Mesenchymal stem cell (in vitro differentiated cells and primary cell): Measurements from ENCODE around the gene ELMO3.

ENCODE experiments used
- DNase-seq: peaks from one replicate; pipeline ENCODE4 v3.0.0-alpha.2; 2013
- H2AFZ ChIP-seq: one replicate; pipeline ENCODE4 v1.6.1; 2013; ENCODE audit warnings: low read depth, mild to moderate bottlenecking, control low read depth, inconsistent platforms, low read length, moderate library complexity
- H2AK5ac ChIP-seq: 2 replicates; pipeline ENCODE4 v1.6.1; 2013; ENCODE audit warnings: low read length, moderate library complexity, mild to moderate bottlenecking, inconsistent platforms; ENCODE audit not compliant: severe bottlenecking
- H2BK120ac ChIP-seq: one replicate; pipeline ENCODE4 v1.6.1; 2013; ENCODE audit warnings: low read depth, mild to moderate bottlenecking, inconsistent platforms, low read length, moderate library complexity
- H2BK12ac ChIP-seq, 2 experiments: one replicate each; pipeline ENCODE4 v1.6.1; 2013; ENCODE audit warnings: inconsistent platforms in 2 of 2, low read length in 2 of 2, mild to moderate bottlenecking in 2 of 2, moderate library complexity in 2 of 2, control low read depth in 1 of 2
- H2BK15ac ChIP-seq: one replicate; pipeline ENCODE4 v1.6.1; 2013; ENCODE audit warnings: mild to moderate bottlenecking, low read depth, inconsistent platforms; ENCODE audit not compliant: poor library complexity, severe bottlenecking
- H2BK5ac ChIP-seq: 2 replicates; pipeline ENCODE4 v1.6.1; 2013; ENCODE audit warnings: low read depth, mild to moderate bottlenecking, low read length, control low read depth, inconsistent platforms; ENCODE audit not compliant: poor library complexity, severe bottlenecking
- H3K14ac ChIP-seq, 2 experiments: one replicate each; pipeline ENCODE4 v1.6.1; 2013; ENCODE audit warnings: inconsistent platforms in 2 of 2, low read length in 2 of 2, control low read depth in 1 of 2, mild to moderate bottlenecking in 1 of 2, moderate library complexity in 1 of 2
- H3K18ac ChIP-seq, 2 experiments: one replicate each; pipeline ENCODE4 v1.6.1; 2013; ENCODE audit warnings: inconsistent platforms in 2 of 2, low read length in 2 of 2, control low read depth in 1 of 2, low read depth in 1 of 2, mild to moderate bottlenecking in 1 of 2
- H3K23ac ChIP-seq, 2 experiments: one replicate each; pipeline ENCODE4 v1.6.1; 2013; ENCODE audit warnings: inconsistent platforms in 2 of 2, low read length in 2 of 2, mild to moderate bottlenecking in 2 of 2, moderate library complexity in 2 of 2, control low read depth in 1 of 2
- H3K27ac ChIP-seq: 2 replicates; pipeline ENCODE4 v1.5.1; 2013; ENCODE audit warnings: mild to moderate bottlenecking, moderate library complexity, low read length, control low read depth, inconsistent platforms; ENCODE audit not compliant: poor library complexity, severe bottlenecking
- H3K27me3 ChIP-seq, 2 experiments: 2 replicates each; pipeline versions ENCODE4 v1.6.1 to v1.7.0; 2013; ENCODE audit warnings: low read length in 2 of 2, mild to moderate bottlenecking in 2 of 2, moderate library complexity in 2 of 2, control low read depth in 1 of 2, inconsistent platforms in 1 of 2; ENCODE audit not compliant: control insufficient read depth in 1 of 2, insufficient read depth in 1 of 2
- H3K36me3 ChIP-seq, 2 experiments: 2 replicates each; pipeline versions ENCODE4 v1.6.1 to v1.7.0; 2013; ENCODE audit warnings: low read length in 2 of 2, control low read depth in 1 of 2, inconsistent platforms in 1 of 2, low read depth in 1 of 2, mild to moderate bottlenecking in 1 of 2; ENCODE audit not compliant: insufficient read depth in 2 of 2, control insufficient read depth in 1 of 2
- H3K4ac ChIP-seq, 2 experiments: one replicate each; pipeline ENCODE4 v1.6.1; 2013; ENCODE audit warnings: inconsistent platforms in 2 of 2, low read length in 2 of 2, mild to moderate bottlenecking in 2 of 2, moderate library complexity in 2 of 2, control low read depth in 1 of 2, low read depth in 1 of 2
- H3K4me1 ChIP-seq: 2 replicates; pipeline ENCODE4 v1.6.1; 2013; ENCODE audit warnings: low read depth, low read length, control low read depth; ENCODE audit not compliant: control insufficient read depth, insufficient read depth
- H3K4me2 ChIP-seq: 2 replicates; pipeline ENCODE4 v1.6.1; 2013; ENCODE audit warnings: low read length, mild to moderate bottlenecking, inconsistent platforms; ENCODE audit not compliant: poor library complexity, severe bottlenecking
- H3K4me3 ChIP-seq, 2 experiments: 2 replicates each; pipeline versions ENCODE4 v1.5.1 to v1.7.0; 2013; ENCODE audit warnings: low read length in 2 of 2, mild to moderate bottlenecking in 2 of 2, control low read depth in 1 of 2, low read depth in 1 of 2; ENCODE audit not compliant: insufficient read depth in 1 of 2
- H3K79me1 ChIP-seq: replicated peaks from 2 replicates; pipeline ENCODE4 v1.6.1; 2013; ENCODE audit warnings: mild to moderate bottlenecking, control low read depth, low read length, inconsistent platforms; ENCODE audit not compliant: poor library complexity, severe bottlenecking
- H3K9ac ChIP-seq: 2 replicates; pipeline ENCODE4 v1.7.0; 2013; ENCODE audit warnings: mild to moderate bottlenecking, low read length, moderate library complexity
- H3K9me3 ChIP-seq: 2 replicates; pipeline ENCODE4 v1.7.0; 2013; ENCODE audit warnings: mild to moderate bottlenecking, low read length; ENCODE audit not compliant: control insufficient read depth
- H4K8ac ChIP-seq: one replicate; pipeline ENCODE4 v1.6.1; 2013; ENCODE audit warnings: inconsistent platforms, mild to moderate bottlenecking, low read length, moderate library complexity
- H4K91ac ChIP-seq: one replicate; pipeline ENCODE4 v1.6.1; 2013; ENCODE audit warnings: mild to moderate bottlenecking, low read length, inconsistent platforms
- WGBS: methylation state at CpG from one replicate; pipeline ENCODE4 v1.1.7; 2013; ENCODE audit warnings: mixed read lengths; 5-methylcytosine and 5-hydroxymethylcytosine counted together

The ELMO3 gene

GRCh38 chr16:67242138-67242730 is 43.3 kb downstream of the ELMO3 start:
- Histone ChIP-seq H3K79me1 (peaks cover 27% of the 10 kb centered on the region), H2BK15ac (peak overlapping the region; percentile 84), H3K27ac (peak overlapping the region; percentile 6), H3K9me3 (no peaks in the 10 kb centered on the region), H3K4me3 (no peak overlapping the region), H2AK5ac (peak overlapping the region; percentile 87), H3K23ac (no peak overlapping the region), H3K27me3 (no peaks in the 10 kb centered on the region), H3K36me3 (peaks cover 30 to 39% of the 10 kb centered on the region in 2 experiments), H2AFZ (no peak overlapping the region), H3K9ac (peak overlapping the region; percentile 68), H2BK5ac (no peak overlapping the region), H3K14ac (peak overlapping the region in 1 of 2 experiments; percentile 53), H2BK12ac (peak overlapping the region; percentile 93 to 97), H3K4ac (peak overlapping the region; percentile 73 to 75), H3K4me2 (no peak overlapping the region), H4K8ac (peak overlapping the region; percentile 35), H2BK120ac (no peak overlapping the region), H3K18ac (peak overlapping the region; percentile 47 to 62), H4K91ac (peak overlapping the region; percentile 92), H3K4me1 (peaks cover 45% of the 10 kb centered on the region)
- 90% methylated on average over 3 of the region's 4 CpGs for WGBS
- no peak for DNase-seq

- Histone ChIP-seq H2AFZ (no peak overlapping the region), H2BK12ac (peak overlapping the region; percentile 57 to 96), H3K79me1 (peaks cover 17% of the 10 kb centered on the region), H3K4me3 (peak overlapping the region in 1 of 2 experiments; percentile 94), H3K9ac (peak overlapping the region; percentile 55), H3K27ac (no peak overlapping the region), H2AK5ac (peak overlapping the region; percentile 54), H3K23ac (no peak overlapping the region), H3K4me2 (no peak overlapping the region), H3K27me3 (no peaks in the 10 kb centered on the region), H3K14ac (peak overlapping the region in 1 of 2 experiments; percentile 5), H2BK5ac (no peak overlapping the region), H3K36me3 (peaks cover 19 to 27% of the 10 kb centered on the region in 2 experiments), H2BK15ac (peak overlapping the region; percentile 41), H3K18ac (peak overlapping the region; percentile 58 to 79), H4K8ac (peak overlapping the region; percentile 47), H4K91ac (peak overlapping the region; percentile 92), H3K4ac (peak overlapping the region; percentile 37 to 85), H2BK120ac (no peak overlapping the region), H3K9me3 (no peaks in the 10 kb centered on the region), H3K4me1 (peaks cover 55% of the 10 kb centered on the region)
- 95% methylated on average over 4 of the region's 4 CpGs for WGBS
- DNase-seq: no peak
Observed at GRCh38 chr16:67243481-67243880, 44.5 kb downstream of the ELMO3 start.

- Histone ChIP-seq H3K27me3 (peaks cover 0 to 5% of the 10 kb centered on the region in 2 experiments), H3K4me2 (peak overlapping the region; percentile 19), H4K8ac (peak overlapping the region; percentile 73), H3K27ac (peak overlapping the region; percentile 81), H3K18ac (peak overlapping the region; percentile 79 to 87), H2AK5ac (peak overlapping the region; percentile 92), H2AFZ (no peak overlapping the region), H3K4me1 (peaks cover 65% of the 10 kb centered on the region), H2BK120ac (peak overlapping the region; percentile 87), H3K23ac (no peak overlapping the region), H2BK12ac (peak overlapping the region; percentile 57 to 96), H3K36me3 (peaks cover 8 to 16% of the 10 kb centered on the region in 2 experiments), H4K91ac (peak overlapping the region; percentile 88), H3K4me3 (peak overlapping the region in 1 of 2 experiments; percentile 94), H3K9me3 (no peaks in the 10 kb centered on the region), H3K9ac (peak overlapping the region; percentile 91), H3K14ac (peak overlapping the region in 1 of 2 experiments; percentile 14), H3K4ac (peak overlapping the region; percentile 84 to 95), H2BK5ac (peak overlapping the region; percentile 3), H2BK15ac (peak overlapping the region; percentile 82), H3K79me1 (peaks cover 11% of the 10 kb centered on the region)
- WGBS: 7% methylated on average over 4 of the region's 5 CpGs
- peak; percentile 97 for DNase-seq
Observed at GRCh38 chr16:67244387-67245185, 45.7 kb downstream of the ELMO3 start.

- peak overlapping the region; percentile 92 for H2AK5ac ChIP-seq
- peak overlapping the region; percentile 87 for H4K91ac ChIP-seq
- no peak overlapping the region for H3K14ac ChIP-seq
- H2AFZ ChIP-seq: no peak overlapping the region
- H3K4ac ChIP-seq: peak overlapping the region; percentile 82 to 95
- DNase-seq: no peak
- H3K4me1 ChIP-seq: peaks cover 66% of the 10 kb centered on the region
- peak overlapping the region; percentile 64 for H2BK15ac ChIP-seq
- H3K9me3 ChIP-seq: no peaks in the 10 kb centered on the region
- H2BK120ac ChIP-seq: peak overlapping the region; percentile 96
- peaks cover 8% of the 10 kb centered on the region for H3K79me1 ChIP-seq
- H3K9ac ChIP-seq: peak overlapping the region; percentile 91
- H3K27me3 ChIP-seq: peaks cover 0 to 9% of the 10 kb centered on the region in 2 experiments
- H3K4me3 ChIP-seq: peak overlapping the region in 1 of 2 experiments; percentile 94
- H2BK5ac ChIP-seq: no peak overlapping the region
- peak overlapping the region; percentile 67 to 87 for H3K18ac ChIP-seq
- H3K4me2 ChIP-seq: no peak overlapping the region
- H3K36me3 ChIP-seq: peaks cover 7 to 10% of the 10 kb centered on the region in 2 experiments
- 69% methylated on average over 4 of the region's 4 CpGs for WGBS
- H3K27ac ChIP-seq: peak overlapping the region; percentile 94
- H2BK12ac ChIP-seq: peak overlapping the region; percentile 49 to 86
- H3K23ac ChIP-seq: no peak overlapping the region
- peak overlapping the region; percentile 62 for H4K8ac ChIP-seq
Observed at GRCh38 chr16:67245186-67245585, 46.3 kb downstream of the ELMO3 start.
